Smooth muscle cell (in vitro differentiated cells): Measurements from ENCODE around the gene TBCK. TPM values are rescaled to one million over a fixed set of nuclear protein-coding genes. Genes with fewer than 3 reads are reported as not detected.
"Not testable (repeated sequence)": the region's sequence is repeated elsewhere in the genome, so short reads cannot be mapped to it uniquely, and the experiment has no call there.

Source experiments
- DNase-seq: peaks from one replicate; lab custom pipeline; 2025; ENCODE audit not compliant: unreplicated experiment; lab: John Stamatoyannopoulos, UW
- H2AFZ ChIP-seq: fragments of 200-600 bp; sonication (generic); 2 replicates; pipeline ENCODE4 v1.6.0; 2016; ENCODE audit warnings: antibody characterized with exemption, low read depth, mild to moderate bottlenecking
- H3F3A ChIP-seq: fragments of 200-600 bp; sonication (generic); 2 replicates; pipeline ENCODE4 v1.6.0; 2017; ENCODE audit warnings: antibody characterized with exemption, low read depth
- H3K27ac ChIP-seq: fragments of 200-600 bp; sonication (generic); 2 replicates; pipeline ENCODE4 v1.5.1; 2016; ENCODE audit warnings: low read depth, mild to moderate bottlenecking
- H3K27me3 ChIP-seq: fragments of 200-600 bp; sonication (generic); 2 replicates; pipeline ENCODE4 v1.6.1; 2016; ENCODE audit warnings: low read depth, mild to moderate bottlenecking
- H3K36me3 ChIP-seq: fragments of 200-600 bp; sonication (generic); 2 replicates; pipeline ENCODE4 v1.5.1; 2016; ENCODE audit warnings: low read depth
- H3K4me1 ChIP-seq: fragments of 200-600 bp; sonication (generic); 2 replicates; pipeline ENCODE4 v1.5.1; 2016; ENCODE audit warnings: low read depth
- H3K4me2 ChIP-seq: fragments of 200-600 bp; sonication (generic); 2 replicates; pipeline ENCODE4 v1.6.0; 2016; ENCODE audit warnings: mild to moderate bottlenecking
- H3K4me3 ChIP-seq: fragments of 200-600 bp; sonication (generic); 2 replicates; pipeline ENCODE4 v1.5.1; 2016; ENCODE audit warnings: mild to moderate bottlenecking
- H3K79me2 ChIP-seq: fragments of 200-600 bp; sonication (generic); 2 replicates; pipeline ENCODE4 v1.6.0; 2016; ENCODE audit warnings: low read depth, mild to moderate bottlenecking
- H3K9ac ChIP-seq: fragments of 200-600 bp; sonication (generic); 2 replicates; pipeline ENCODE4 v1.6.0; 2016; ENCODE audit warnings: low read depth
- H3K9me3 ChIP-seq: fragments of 200-600 bp; sonication (generic); replicated peaks from 2 replicates; pipeline ENCODE4 v1.5.1; 2016; ENCODE audit warnings: low read depth
- H4K20me1 ChIP-seq: fragments of 200-600 bp; sonication (generic); 2 replicates; pipeline ENCODE4 v1.6.0; 2016; ENCODE audit warnings: low read depth
- WGBS: methylation state at CpG from one replicate; pipeline ENCODE4 v1.1.7; 2016; ENCODE audit warnings: low lambda C conversion rate; 5-methylcytosine and 5-hydroxymethylcytosine counted together
- polyA plus RNA-seq: library from polyadenylated mRNA; unstranded; fragments of >200 nt; fragmentation: Nextera tagmentation; extraction: Ambion mirVana; gene quantifications from 2 replicates; pipeline ENCODE4 v1.2.1, GENCODE V29; 2016
- total RNA-seq: library from RNA; depleted of rRNA; stranded (reverse); fragments of >200 nt; gene quantifications from 2 replicates; pipeline ENCODE4 v1.2.3, GENCODE V29; 2014
- TF ChIP-seq, protein P1 (sequence below): fragments of 200-600 bp; sonication (generic); IDR thresholded peaks from 2 replicates; pipeline ENCODE4 v1.5.1; 2017; ENCODE audit warnings: borderline replicate concordance, mild to moderate bottlenecking, antibody characterized with exemption; ENCODE audit not compliant: insufficient read depth, poor library complexity, severe bottlenecking

TBCK gene
- total and polyA plus RNA-seq, 2 experiments from 2014 or later = 10.0 to 28.1 TPM

DNA sequence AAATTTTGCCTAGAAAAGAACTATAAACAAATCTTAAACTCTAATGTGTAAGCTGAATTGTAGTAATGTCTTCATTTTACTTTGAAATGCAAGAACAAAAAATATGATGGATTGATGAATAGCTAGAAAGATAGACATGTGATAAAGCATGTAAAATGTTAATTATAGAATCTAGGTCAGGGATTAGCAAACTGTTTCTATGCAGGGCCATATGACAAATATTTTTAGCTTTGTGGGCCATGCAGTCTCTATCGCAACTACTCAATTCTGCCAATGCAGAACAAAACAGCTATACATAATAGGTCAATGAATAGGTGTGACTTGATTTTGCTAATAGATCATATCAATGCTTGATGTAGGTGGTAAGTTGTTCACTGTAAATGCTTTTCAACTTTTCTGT is 75.3 kb downstream of the TBCK start:
- Histone ChIP-seq H3K36me3 (no peaks in the 10 kb centered on the region), H2AFZ (no peak overlapping the region), H3K4me2 (no peak overlapping the region), H4K20me1 (no peaks in the 10 kb centered on the region), H3K27me3 (no peaks in the 10 kb centered on the region), H3K79me2 (no peaks in the 10 kb centered on the region), H3K9ac (no peak overlapping the region), H3K4me3 (no peak overlapping the region), H3F3A (no peaks in the 10 kb centered on the region), H3K9me3 (no peaks in the 10 kb centered on the region), H3K27ac (no peak overlapping the region), H3K4me1 (no peaks in the 10 kb centered on the region)
- no peak for DNase-seq
- TF ChIP-seq, protein P1, sequence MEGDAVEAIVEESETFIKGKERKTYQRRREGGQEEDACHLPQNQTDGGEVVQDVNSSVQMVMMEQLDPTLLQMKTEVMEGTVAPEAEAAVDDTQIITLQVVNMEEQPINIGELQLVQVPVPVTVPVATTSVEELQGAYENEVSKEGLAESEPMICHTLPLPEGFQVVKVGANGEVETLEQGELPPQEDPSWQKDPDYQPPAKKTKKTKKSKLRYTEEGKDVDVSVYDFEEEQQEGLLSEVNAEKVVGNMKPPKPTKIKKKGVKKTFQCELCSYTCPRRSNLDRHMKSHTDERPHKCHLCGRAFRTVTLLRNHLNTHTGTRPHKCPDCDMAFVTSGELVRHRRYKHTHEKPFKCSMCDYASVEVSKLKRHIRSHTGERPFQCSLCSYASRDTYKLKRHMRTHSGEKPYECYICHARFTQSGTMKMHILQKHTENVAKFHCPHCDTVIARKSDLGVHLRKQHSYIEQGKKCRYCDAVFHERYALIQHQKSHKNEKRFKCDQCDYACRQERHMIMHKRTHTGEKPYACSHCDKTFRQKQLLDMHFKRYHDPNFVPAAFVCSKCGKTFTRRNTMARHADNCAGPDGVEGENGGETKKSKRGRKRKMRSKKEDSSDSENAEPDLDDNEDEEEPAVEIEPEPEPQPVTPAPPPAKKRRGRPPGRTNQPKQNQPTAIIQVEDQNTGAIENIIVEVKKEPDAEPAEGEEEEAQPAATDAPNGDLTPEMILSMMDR = no peak
- WGBS = 100% methylated on average over 1 of the region's 1 CpG

DNA sequence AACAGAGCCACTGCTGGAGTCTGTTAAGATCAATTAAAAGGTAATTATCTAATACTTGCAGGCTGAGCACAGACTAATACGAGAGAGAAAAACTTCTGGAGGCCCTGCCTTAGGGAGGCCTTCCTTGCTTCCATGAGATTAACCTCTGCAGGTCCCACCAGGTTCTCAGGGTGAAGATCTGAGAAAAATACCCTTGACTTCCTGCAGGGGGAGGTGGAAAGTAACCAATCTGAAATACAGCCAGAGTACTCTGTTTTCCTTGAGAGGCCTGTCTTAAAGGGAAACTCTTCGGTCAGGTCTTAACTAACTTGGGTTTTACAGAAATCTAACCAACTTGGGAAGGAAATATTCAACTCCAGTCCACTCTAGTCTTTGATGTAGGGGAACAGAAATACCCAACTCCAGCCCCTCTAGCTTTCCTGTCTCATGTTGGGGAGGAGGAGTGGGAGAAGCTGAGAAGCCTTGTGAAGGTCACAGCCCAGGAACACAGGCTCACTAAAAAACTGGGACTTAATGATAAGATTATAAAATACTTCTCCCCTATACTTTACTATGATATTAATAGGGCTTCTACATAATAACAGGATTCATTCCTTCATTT is 77.1 kb downstream of the TBCK start:
- TF ChIP-seq, protein P1 = peak; percentile 56
- Histone ChIP-seq H3K27ac (no peak overlapping the region), H3F3A (no peaks in the 10 kb centered on the region), H3K9ac (no peak overlapping the region), H3K36me3 (peaks cover 3% of the 10 kb centered on the region), H3K27me3 (no peaks in the 10 kb centered on the region), H3K4me1 (no peaks in the 10 kb centered on the region), H2AFZ (no peak overlapping the region), H3K4me3 (no peak overlapping the region), H3K79me2 (no peaks in the 10 kb centered on the region), H4K20me1 (no peaks in the 10 kb centered on the region), H3K9me3 (no peaks in the 10 kb centered on the region), H3K4me2 (no peak overlapping the region)
- DNase-seq = no peak
- 51% methylated on average over 2 of the region's 2 CpGs for WGBS

DNA sequence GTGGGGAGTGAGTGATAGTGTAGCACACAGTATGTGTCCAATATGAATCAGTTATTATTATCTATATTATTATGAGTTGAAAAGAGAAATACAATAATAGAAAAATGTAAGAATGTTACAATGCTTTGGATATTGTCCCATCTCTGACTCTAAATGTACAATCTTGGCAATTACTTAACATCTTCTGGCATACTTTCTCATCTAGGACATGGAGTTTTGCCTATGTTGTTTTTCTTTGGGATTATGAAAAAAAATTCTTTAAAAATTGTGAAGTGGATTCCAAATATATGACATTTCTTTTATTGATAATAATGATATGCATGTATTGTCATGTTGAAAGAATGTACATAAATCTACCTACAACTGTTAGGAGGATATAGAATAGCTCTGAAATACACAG is 84.1 kb downstream of the TBCK start:
- H3K36me3 ChIP-seq = peaks cover 18% of the 10 kb centered on the region

DNA sequence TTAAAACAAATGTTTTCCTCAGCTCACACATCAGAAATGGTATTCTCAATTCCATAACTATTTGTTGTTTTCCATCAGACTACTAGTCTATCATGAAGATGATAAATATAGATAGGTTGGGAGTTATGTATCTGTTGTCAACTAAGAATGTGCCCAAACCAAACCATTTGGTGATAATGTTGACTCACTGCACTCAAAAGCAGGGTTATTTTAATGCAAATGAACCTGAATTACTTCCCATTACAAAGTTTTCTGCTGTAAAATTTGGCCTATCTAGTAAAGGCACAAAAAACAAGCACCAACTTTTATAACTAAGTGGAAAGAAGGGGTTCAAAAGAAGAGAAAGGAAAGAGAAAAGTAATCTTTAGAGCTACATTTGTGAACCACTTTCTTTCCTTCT is 93.5 kb downstream of the TBCK start:
- no peak for DNase-seq
- Histone ChIP-seq H2AFZ (no peak overlapping the region), H3K36me3 (no peaks in the 10 kb centered on the region), H4K20me1 (no peaks in the 10 kb centered on the region), H3K79me2 (no peaks in the 10 kb centered on the region), H3K4me3 (no peak overlapping the region), H3K27ac (no peak overlapping the region), H3K27me3 (no peaks in the 10 kb centered on the region), H3K9ac (no peak overlapping the region), H3K4me1 (no peaks in the 10 kb centered on the region), H3K9me3 (no peaks in the 10 kb centered on the region), H3K4me2 (no peak overlapping the region), H3F3A (no peaks in the 10 kb centered on the region)
- TF ChIP-seq, protein P1 = no peak

More for the DNA sequence above, 84.1 kb downstream of the TBCK start:
- DNase-seq = no peak
- Histone ChIP-seq H3K9ac (no peak overlapping the region), H3K4me2 (no peak overlapping the region), H3K79me2 (no peaks in the 10 kb centered on the region), H3K27me3 (no peaks in the 10 kb centered on the region), H3K4me3 (no peak overlapping the region), H3K4me1 (no peaks in the 10 kb centered on the region), H3K9me3 (no peaks in the 10 kb centered on the region), H3K27ac (no peak overlapping the region), H3F3A (no peaks in the 10 kb centered on the region), H4K20me1 (no peaks in the 10 kb centered on the region), H2AFZ (no peak overlapping the region)
- TF ChIP-seq, protein P1 = no peak

DNA sequence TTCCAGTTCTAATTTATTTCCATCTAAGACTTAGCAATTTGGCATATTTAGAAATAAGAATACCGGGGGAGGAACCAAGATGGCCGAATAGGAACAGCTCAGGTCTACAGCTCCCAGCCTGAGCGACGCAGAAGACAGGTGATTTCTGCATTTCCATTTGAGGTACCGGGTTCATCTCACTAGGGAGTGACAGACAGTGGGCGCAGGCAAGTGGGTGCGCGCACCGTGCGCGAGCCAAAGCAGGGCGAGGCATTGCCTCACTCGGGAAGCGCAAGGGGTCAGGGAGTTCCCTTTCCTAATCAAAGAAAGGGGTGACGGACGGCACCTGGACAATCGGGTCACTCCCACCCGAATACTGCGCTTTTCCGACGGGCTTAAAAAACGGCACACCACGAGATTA is 102.7 kb downstream of the TBCK start:
- H3K4me2 ChIP-seq, H3K4me3 ChIP-seq, H3K27me3 ChIP-seq, H3K9ac ChIP-seq, H2AFZ ChIP-seq, H3F3A ChIP-seq, H3K9me3 ChIP-seq, H4K20me1 ChIP-seq, H3K4me1 ChIP-seq, H3K27ac ChIP-seq, H3K36me3 ChIP-seq, H3K79me2 ChIP-seq, DNase-seq: not testable (repeated sequence)
- 93% methylated on average over 23 of the region's 23 CpGs for WGBS
